MM.1S (cell line): ENCODE measurements around the gene PKIG.

Source experiments
- EZH2 ChIP-seq: fragments of 300-600 bp; sonication (generic); optimal IDR thresholded peaks from 2 replicates; pipeline ENCODE3; 2017; ENCODE audit warnings: low read depth, mild to moderate bottlenecking, antibody characterized with exemption, low read length, mixed read lengths
- EZH2phosphoT487 ChIP-seq: fragments of 300-600 bp; sonication (generic); IDR thresholded peaks from 2 replicates; pipeline ENCODE4 v1.6.1; 2018; ENCODE audit warnings: antibody characterized with exemption, low read length
- TF ChIP-seq, protein P1 (sequence below): fragments of 300-600 bp; sonication (generic); IDR thresholded peaks from 2 replicates; pipeline ENCODE4 v1.5.1; 2016; ENCODE audit warnings: antibody characterized with exemption, low read length, mixed read lengths

DNA sequence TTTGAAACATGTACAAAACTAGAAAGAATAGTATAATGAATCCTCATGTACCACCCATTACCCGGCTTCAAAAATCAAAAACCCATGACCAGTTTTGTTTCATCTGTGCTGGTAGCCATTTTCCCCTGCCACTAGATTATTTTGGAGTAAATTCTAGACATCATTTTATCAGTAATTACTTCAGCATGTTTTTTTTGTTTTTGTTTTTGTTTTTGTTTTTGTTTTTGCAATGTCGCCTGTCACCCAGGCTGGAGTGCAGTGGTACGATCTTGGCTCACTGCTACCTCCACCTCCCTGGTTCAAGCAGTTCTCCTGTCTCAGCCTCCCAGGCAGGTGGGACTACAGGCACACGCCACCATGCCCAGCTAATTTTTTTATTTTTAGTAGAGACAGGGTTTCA lies 8.0 kb upstream of the PKIG start:
- TF ChIP-seq, protein P1, sequence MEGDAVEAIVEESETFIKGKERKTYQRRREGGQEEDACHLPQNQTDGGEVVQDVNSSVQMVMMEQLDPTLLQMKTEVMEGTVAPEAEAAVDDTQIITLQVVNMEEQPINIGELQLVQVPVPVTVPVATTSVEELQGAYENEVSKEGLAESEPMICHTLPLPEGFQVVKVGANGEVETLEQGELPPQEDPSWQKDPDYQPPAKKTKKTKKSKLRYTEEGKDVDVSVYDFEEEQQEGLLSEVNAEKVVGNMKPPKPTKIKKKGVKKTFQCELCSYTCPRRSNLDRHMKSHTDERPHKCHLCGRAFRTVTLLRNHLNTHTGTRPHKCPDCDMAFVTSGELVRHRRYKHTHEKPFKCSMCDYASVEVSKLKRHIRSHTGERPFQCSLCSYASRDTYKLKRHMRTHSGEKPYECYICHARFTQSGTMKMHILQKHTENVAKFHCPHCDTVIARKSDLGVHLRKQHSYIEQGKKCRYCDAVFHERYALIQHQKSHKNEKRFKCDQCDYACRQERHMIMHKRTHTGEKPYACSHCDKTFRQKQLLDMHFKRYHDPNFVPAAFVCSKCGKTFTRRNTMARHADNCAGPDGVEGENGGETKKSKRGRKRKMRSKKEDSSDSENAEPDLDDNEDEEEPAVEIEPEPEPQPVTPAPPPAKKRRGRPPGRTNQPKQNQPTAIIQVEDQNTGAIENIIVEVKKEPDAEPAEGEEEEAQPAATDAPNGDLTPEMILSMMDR, result no peak
- TF ChIP-seq EZH2 (no peak), EZH2phosphoT487 (no peak)
